Vagina (tissue), 2 donors: ENCODE data around the gene ADAMTS2.

Source experiments
- CTCF ChIP-seq, 3 experiments: fragments of 450-650 bp in 2 of 3; fragments of 200-600 bp in 1 of 3; sonication (generic) in 1 of 3; IDR thresholded peaks; one replicate each; pipeline ENCODE4 v1.5.1; 2017 to 2019; ENCODE audit warnings: antibody characterized with exemption in 3 of 3, mild to moderate bottlenecking in 2 of 3, moderate library complexity in 2 of 3
- POLR2A ChIP-seq, 2 donors: fragments of 450-650 bp; IDR thresholded peaks; one replicate each; pipeline ENCODE4 v1.6.1; 2017; ENCODE audit warnings: antibody characterized with exemption in 2 of 2, mild to moderate bottlenecking in 2 of 2, moderate library complexity in 2 of 2
- POLR2AphosphoS5 ChIP-seq, 2 donors: sonication (generic); formaldehyde crosslinking; IDR thresholded peaks; one replicate each; pipeline ENCODE4 v1.9.0; 2017; ENCODE audit warnings: antibody characterized with exemption in 2 of 2, mild to moderate bottlenecking in 2 of 2, low read depth in 1 of 2; ENCODE audit not compliant: insufficient read depth in 1 of 2

DNA sequence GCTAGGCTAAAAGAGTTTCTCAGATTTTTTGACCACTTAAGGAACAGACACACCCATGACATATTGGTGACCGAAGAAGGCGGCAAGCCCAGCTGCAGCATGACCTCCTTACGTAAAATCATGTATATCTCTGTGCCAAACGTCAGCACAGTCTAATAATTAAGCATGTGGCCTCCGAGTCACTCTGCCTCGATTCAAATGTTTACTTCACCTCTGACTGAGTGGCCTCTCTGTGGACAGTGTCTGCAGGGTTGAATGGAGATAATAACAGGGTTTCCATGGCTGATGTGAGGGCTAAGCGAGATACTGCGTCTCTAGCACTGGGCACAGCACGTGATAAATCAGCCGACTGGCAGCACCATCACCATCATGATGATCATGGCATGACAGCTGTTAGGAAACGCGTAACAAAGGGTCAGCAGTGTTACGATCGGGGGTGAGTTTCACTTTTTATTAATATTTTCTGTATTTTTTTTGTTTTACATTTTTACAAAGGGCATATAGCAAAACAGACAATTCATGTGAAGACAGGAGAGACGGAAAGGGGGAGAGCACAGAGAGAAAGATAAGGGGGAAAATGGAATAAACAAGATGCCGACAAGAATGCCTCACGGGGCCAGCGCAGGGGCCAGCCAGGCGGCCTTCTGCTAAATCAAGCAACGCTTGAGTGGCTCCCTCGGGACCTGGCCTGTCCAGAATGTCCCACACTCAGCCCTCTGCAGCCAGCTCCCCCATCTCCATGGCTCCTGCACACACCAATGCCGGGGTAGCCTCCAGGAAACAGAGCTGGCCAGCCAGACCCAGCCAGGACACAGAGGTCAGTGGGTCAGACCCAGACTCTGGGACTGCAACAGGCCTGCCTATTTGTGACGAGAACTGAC, 60.3 kb downstream of the ADAMTS2 start:
- TF ChIP-seq CTCF (IDR thresholded peaks at IDR 0.05) (no peak), POLR2AphosphoS5 (IDR thresholded peaks at IDR 0.05; ENCODE audit: insufficient read depth in 1 of 2, low read depth in 1 of 2) (no peak), POLR2A (IDR thresholded peaks at IDR 0.05) (no peak)
